NT2/D1 (cell line): ENCODE data around the gene INPP4B.
"Not testable (repeated sequence)": the region's sequence is repeated elsewhere in the genome, so short reads cannot be mapped to it uniquely, and the experiment has no call there.

Experiments
- DNase-seq: peaks from one replicate; pipeline ENCODE4 v3.0.0-alpha.2; 2011; ENCODE audit warnings: low read depth, low spot score
- H3K27me3 ChIP-seq: 2 replicates; pipeline ENCODE4 v1.6.0; 2011; ENCODE audit warnings: mild to moderate bottlenecking; ENCODE audit not compliant: insufficient read length, insufficient read depth
- H3K36me3 ChIP-seq: 2 replicates; pipeline ENCODE4 v1.6.1; 2011; ENCODE audit warnings: mild to moderate bottlenecking, low read length, mixed read lengths; ENCODE audit not compliant: insufficient read depth, insufficient read length
- H3K4me1 ChIP-seq: 2 replicates; pipeline ENCODE4 v1.5.1; 2011; ENCODE audit not compliant: insufficient read depth, insufficient read length
- H3K4me3 ChIP-seq: 2 replicates; pipeline ENCODE4 v1.5.1; 2011; ENCODE audit warnings: low read depth; ENCODE audit not compliant: insufficient read length
- H3K9ac ChIP-seq: 2 replicates; pipeline ENCODE4 v1.6.0; 2011; ENCODE audit warnings: low read depth; ENCODE audit not compliant: insufficient read length
- H3K9me3 ChIP-seq: 2 replicates; pipeline ENCODE4 v1.5.1; 2011; ENCODE audit warnings: mild to moderate bottlenecking, low read length; ENCODE audit not compliant: insufficient read depth
- SUZ12 ChIP-seq: IDR thresholded peaks from 2 replicates; pipeline ENCODE4 v1.6.1; 2011; ENCODE audit not compliant: insufficient read length, insufficient read depth; ENCODE audit errors: extremely low read depth
- YY1 ChIP-seq: IDR thresholded peaks from 2 replicates; pipeline ENCODE4 v1.6.1; 2011; ENCODE audit not compliant: insufficient read length, insufficient read depth
- ZNF274 ChIP-seq: IDR thresholded peaks from 2 replicates; pipeline ENCODE4 v1.6.1; 2011; ENCODE audit warnings: mild to moderate bottlenecking, low read depth, low read length

INPP4B gene

GRCh38 chr4:142404191-142404611, 441.9 kb downstream of the INPP4B start:
- no peak for TF ChIP-seq ZNF274
- Histone ChIP-seq H3K9ac (no peak overlapping the region), H3K4me3 (no peak overlapping the region), H3K4me1 (no peaks in the 10 kb centered on the region), H3K27me3 (no peaks in the 10 kb centered on the region), H3K9me3 (no peaks in the 10 kb centered on the region), H3K36me3 (no peaks in the 10 kb centered on the region)
- DNase-seq, result no peak

DNA sequence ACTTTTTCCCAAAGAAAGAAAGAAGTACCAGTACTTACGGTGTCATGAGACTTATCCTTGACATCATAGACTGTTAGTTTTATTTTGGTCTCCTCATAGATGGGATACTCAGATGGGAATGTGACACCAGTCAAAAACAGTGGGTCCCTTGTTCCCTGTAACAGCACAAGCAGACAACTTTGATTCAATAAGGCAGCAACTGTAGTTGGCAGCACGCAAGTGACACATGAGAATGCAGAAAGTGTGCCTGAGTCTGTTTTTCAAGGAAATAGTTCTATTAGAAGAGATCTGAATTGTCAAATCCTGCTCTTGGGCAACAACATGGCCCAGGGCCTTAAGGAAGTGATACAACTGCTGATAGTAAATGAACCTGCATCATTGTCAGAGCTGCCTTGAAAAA, 443.2 kb downstream of the INPP4B start:
- no peak overlapping the region for H3K4me3 ChIP-seq
- no peaks in the 10 kb centered on the region for H3K9me3 ChIP-seq
- no peak for DNase-seq
- no peak overlapping the region for H3K9ac ChIP-seq
- TF ChIP-seq ZNF274 (no peak), SUZ12 (no peak), YY1 (no peak)
- no peaks in the 10 kb centered on the region for H3K36me3 ChIP-seq
- H3K27me3 ChIP-seq, result no peaks in the 10 kb centered on the region
- no peaks in the 10 kb centered on the region for H3K4me1 ChIP-seq

GRCh38 chr4:142402156-142402555, 443.9 kb downstream of the INPP4B start:
- Histone ChIP-seq H3K27me3 (no peaks in the 10 kb centered on the region), H3K9me3 (no peaks in the 10 kb centered on the region), H3K4me1 (no peaks in the 10 kb centered on the region), H3K4me3 (no peak overlapping the region), H3K9ac (no peak overlapping the region), H3K36me3 (no peaks in the 10 kb centered on the region)
- no peak for TF ChIP-seq YY1
- TF ChIP-seq ZNF274, result no peak
- TF ChIP-seq SUZ12, result no peak
- DNase-seq, result no peak

DNA sequence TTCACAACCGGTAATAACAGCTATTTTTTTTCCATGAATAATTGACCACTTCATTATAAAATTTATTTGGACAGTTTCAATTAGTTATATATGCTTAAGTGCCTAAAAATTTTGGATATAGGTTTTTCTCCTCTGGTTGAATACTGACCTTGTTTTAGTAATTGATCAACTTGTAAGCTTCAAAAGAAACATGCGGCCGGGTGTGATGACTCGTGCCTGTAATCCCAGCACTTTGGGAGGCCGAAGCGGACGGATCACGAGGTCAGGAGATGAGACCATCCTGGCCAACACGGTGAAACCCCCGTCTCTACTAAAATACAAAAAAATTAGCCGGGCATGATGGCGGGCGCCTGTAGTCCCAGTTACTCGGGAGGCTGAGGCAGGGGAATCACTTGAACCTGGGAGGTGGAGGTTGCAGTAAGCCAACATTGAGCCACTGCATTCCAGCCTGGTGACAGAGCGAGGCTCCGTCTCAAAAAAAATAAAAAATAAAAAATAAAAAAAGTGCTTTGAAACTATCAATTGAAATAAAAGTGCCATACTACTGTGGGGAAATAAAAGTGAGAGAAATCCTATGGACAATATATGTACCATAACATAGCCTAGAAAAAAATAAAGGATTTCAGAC, 448.6 kb downstream of the INPP4B start:
- not testable (repeated sequence) for H3K4me3 ChIP-seq, H3K36me3 ChIP-seq, H3K9me3 ChIP-seq, H3K9ac ChIP-seq, DNase-seq, H3K4me1 ChIP-seq, H3K27me3 ChIP-seq

- no peaks in the 10 kb centered on the region for H3K9me3 ChIP-seq
- no peak overlapping the region for H3K9ac ChIP-seq
- no peaks in the 10 kb centered on the region for H3K36me3 ChIP-seq
- no peak for TF ChIP-seq SUZ12
- TF ChIP-seq ZNF274, result no peak
- no peak for TF ChIP-seq YY1
- DNase-seq, result no peak
- H3K4me1 ChIP-seq, result no peaks in the 10 kb centered on the region
- no peak overlapping the region for H3K4me3 ChIP-seq
- no peaks in the 10 kb centered on the region for H3K27me3 ChIP-seq
These were observed 449.8 kb downstream of the INPP4B start for GRCh38 chr4:142396279-142396678.

GRCh38 chr4:142393127-142393526, 453.0 kb downstream of the INPP4B start:
- Histone ChIP-seq H3K4me3 (no peak overlapping the region), H3K9ac (no peak overlapping the region), H3K4me1 (no peaks in the 10 kb centered on the region), H3K9me3 (no peaks in the 10 kb centered on the region), H3K36me3 (no peaks in the 10 kb centered on the region), H3K27me3 (no peaks in the 10 kb centered on the region)
- DNase-seq, result no peak
- TF ChIP-seq ZNF274 (no peak), YY1 (no peak), SUZ12 (no peak)

DNA sequence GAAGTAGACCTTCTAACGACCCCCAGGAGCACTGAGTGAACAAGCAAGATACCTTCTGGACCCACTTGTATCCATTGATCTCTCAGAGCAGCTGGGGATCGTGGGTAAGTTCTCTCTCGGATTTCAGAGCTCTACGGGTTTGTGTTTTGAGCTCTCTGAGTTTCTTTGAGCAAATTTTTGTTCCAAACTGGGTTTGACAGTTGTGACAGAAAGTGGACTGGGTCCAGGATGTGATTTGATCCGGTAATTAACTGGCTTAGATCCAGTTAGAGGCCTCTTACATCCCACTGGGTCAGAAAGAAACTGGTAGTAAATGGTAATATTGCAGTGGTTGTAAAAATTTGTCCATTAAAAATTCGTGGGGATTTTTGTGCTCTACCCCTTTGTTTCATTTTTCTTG, 459.2 kb downstream of the INPP4B start:
- TF ChIP-seq SUZ12 (no peak), YY1 (no peak), ZNF274 (no peak)
- no peaks in the 10 kb centered on the region for H3K9me3 ChIP-seq
- no peak overlapping the region for H3K4me3 ChIP-seq
- H3K36me3 ChIP-seq, result no peaks in the 10 kb centered on the region
- H3K27me3 ChIP-seq, result no peaks in the 10 kb centered on the region
- H3K9ac ChIP-seq, result no peak overlapping the region
- no peaks in the 10 kb centered on the region for H3K4me1 ChIP-seq
- DNase-seq, result no peak

- TF ChIP-seq YY1 (no peak), SUZ12 (no peak), ZNF274 (no peak)
- Histone ChIP-seq H3K36me3 (no peaks in the 10 kb centered on the region), H3K9me3 (no peaks in the 10 kb centered on the region), H3K9ac (no peak overlapping the region), H3K4me3 (no peak overlapping the region), H3K4me1 (no peaks in the 10 kb centered on the region), H3K27me3 (no peaks in the 10 kb centered on the region)
- DNase-seq, result no peak
These were observed 459.7 kb downstream of the INPP4B start for GRCh38 chr4:142386449-142386848.
